GM18951 (cell line): Measurements from ENCODE around the gene RGS17.
"Not testable (repeated sequence)": the region's sequence is repeated elsewhere in the genome, so short reads cannot be mapped to it uniquely, and the experiment has no call there.

Experiments
- POLR2A ChIP-seq: IDR thresholded peaks from 4 replicates; pipeline ENCODE4 v1.6.1; 2011; ENCODE audit warnings: mild to moderate bottlenecking; ENCODE audit not compliant: insufficient read length, insufficient read depth; ENCODE audit errors: extremely low read depth
- in situ Hi-C: fragments of 300-500 bp; cut with MboI; formaldehyde crosslinking; loops from one replicate; pipeline ENCODE4 v1.12.0; 2022; ENCODE audit warnings: low sequenced_read_pairs, mixed read lengths, inconsistent platforms; ENCODE audit not compliant: unreplicated experiment

The RGS17 gene

DNA sequence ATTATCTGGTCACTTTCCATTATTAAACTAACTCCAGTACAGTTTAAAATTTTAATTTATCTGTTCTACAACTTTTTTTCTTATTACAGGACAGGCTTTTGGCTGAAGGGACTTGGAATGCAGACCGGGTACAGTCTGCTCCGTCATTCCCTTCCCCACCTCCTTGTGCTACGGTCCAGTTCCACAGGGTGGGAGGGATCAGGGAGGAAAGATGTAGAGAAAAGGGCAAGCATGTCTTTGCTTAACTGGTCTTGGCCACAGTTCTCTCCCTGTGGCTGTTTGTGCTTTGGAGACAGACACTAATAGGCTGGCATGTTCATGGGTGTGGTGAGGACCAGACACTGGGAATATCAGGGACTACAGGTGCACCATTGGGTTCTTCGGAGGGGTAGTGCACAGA lies 12.1 kb upstream of the RGS17 start:
- no peak for TF ChIP-seq POLR2A
- in situ Hi-C loops: no loop called here

DNA sequence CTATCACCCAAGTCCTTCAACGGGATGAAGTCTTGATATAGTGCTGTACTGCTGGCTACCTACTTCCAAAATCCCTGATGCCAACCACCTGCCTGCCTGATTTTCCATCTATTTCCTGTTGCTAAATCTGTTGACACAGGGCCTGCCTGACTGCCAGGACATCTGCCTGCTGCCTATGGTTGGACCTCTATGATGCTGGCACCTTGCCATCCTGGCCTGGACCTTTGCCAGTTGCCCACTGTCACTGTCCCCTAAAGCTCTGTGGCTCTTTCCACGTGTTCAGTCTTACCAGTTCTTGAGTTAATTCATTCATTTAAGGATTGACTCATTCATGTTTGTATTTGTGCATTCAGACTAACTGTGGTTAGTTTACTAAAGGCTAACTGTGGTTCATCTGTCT lies 9.2 kb upstream of the RGS17 start:
- no peak for TF ChIP-seq POLR2A
- in situ Hi-C loops: no loop called here

DNA sequence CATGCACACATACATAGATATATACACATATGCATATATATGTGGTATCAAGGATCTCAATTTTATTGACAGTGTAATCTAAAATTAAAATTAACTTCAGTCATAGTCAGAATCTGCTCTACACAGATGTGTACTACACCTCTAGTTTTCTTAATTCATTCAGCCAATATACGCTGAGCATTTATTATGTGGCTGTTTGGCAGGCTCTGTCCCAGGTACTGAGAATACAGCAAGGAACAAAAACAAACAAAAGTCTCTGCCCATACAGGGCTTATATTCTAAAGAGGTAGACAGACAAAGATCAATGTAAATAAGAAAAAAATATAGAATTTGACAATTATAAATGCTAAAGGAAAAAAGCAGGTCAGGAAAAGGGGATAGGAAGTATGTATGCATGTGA lies 7.8 kb upstream of the RGS17 start:
- in situ Hi-C loops: no loop called here
- TF ChIP-seq POLR2A: no peak

DNA sequence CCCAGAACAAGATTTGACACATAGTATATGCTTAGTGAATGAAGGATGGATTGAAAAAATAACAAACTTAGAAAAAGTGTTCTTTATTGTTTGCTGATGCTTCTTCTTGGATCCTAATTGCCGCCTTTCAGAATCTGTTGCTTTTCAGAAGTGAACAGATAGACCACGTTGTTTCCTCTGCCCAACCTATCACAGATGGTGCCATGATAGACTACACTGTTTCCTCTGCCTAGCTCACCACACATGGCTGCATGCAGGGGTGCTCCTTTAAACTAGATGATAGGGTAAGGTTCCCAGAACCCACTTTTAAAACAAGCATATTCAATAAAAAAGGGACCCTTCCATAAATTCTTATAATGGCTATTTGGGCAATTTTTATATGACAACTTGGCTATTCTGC lies 4.6 kb upstream of the RGS17 start:
- in situ Hi-C loops: no loop called here
- no peak for TF ChIP-seq POLR2A

DNA sequence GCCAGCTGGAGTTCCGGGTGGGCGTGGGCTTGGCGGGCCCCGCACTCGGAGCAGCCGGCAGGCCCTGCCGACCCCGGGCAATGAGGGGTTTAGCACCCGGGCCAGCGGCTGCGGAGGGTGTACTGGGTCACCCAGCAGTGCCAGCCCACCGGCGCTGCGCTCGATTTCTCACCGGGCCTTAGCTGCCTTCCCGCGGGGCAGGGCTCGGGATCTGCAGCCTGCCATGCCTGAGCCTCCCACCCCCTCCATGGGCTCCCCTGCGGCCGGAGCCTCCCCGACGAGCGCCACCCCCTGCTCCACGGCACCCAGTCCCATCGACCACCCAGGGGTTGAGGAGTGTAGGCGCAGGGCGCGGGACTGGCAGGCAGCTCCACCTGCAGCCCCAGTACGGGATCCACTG lies 2.6 kb upstream of the RGS17 start:
- in situ Hi-C loops: not testable (repeated sequence)

DNA sequence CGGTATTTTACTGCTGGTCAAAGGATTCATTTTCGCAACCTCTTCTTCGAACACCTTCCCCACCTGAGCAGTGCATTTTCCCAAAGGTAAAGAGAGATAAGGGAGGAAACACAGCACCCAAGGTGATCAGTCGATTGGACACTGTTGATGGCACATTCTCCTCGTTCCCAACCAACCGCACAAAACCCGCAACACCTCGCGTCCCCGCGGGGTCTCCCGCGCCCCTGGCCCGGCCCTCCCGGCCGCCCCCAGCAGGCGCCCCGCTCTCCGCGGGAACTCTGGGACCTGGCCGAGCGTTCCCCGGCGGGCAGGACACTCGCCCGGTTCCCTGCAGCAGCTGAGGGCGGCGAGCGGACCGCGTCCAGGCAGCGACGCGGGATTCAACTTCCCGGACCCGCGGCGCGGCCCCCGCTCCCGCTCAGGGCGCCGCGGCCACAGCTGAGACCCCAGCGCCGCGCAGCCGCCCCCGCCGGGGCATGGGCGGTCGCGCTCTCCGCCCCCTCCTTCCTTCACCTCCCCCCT lies 506 bp downstream of the RGS17 start:
- in situ Hi-C loops: no loop called here
- no peak for TF ChIP-seq POLR2A

DNA sequence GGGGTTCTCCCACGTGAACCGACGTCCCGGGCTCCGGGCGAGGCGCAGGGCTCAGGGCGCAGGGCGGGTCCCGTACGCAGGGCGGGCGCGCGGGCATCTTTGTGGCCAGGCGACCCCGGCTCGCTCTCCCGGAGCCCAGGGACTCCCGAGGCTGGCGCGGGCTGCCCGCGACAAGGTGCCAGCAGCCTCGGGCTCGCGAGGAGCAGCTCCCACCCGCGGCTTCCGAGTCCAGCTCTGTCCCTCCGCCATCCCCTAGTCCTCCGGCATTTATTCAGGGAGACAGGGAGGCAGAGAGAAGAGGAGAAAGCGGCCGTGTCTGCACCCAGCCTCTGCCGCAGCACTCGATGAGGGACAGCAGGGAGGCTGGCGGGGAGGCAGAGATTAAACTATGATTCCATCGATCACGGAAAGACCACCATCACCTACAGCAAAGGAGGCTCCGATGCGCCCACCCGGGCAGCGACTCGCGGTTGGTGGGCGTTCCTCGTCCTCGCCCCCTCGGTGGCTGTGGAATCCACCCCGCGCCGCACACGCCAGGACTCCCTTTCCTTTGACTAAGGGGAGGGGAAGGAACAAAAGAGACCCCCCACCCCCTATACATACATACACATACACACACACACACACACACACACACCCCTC lies 1.1 kb downstream of the RGS17 start:
- no peak for TF ChIP-seq POLR2A
- in situ Hi-C loops: no loop called here

DNA sequence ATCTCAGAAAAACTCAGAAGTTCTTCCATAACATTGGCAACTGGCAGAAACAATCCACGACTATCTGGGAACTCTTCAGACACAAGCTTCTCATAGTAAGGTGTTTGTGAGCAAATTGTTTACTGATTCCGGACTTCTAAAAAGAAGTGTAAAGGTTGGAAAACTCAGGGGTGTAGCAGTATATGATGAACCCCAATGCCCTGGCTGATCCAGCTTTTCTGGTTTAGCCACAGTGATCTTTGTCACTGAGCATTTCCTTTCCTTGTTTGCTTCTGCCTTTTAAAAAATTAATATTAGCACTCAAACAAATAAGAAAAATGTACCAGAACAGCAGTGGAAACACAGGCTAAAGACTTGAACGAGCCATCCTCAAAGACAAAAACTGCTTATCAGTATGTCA lies 4.9 kb downstream of the RGS17 start:
- in situ Hi-C loops: no loop called here
- TF ChIP-seq POLR2A: no peak

DNA sequence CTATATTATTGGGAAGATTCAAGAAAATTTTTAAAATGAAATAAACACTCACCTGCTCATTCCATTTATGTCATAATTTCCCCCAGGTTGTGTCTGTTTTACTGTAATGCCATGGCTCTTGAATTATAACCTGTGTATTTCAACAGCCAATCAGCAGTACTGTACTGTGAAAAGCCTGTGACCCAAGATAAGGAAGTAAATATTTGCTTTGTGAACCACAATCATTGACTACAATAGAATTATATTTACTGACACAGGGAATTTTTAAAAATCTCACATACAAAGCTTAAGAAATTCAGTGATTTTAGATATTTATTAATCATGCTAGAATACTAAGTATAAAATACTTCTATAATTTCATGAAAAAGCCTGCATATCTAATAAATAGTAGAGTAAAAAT lies 6.0 kb downstream of the RGS17 start:
- TF ChIP-seq POLR2A: no peak
- in situ Hi-C loops: no loop called here

DNA sequence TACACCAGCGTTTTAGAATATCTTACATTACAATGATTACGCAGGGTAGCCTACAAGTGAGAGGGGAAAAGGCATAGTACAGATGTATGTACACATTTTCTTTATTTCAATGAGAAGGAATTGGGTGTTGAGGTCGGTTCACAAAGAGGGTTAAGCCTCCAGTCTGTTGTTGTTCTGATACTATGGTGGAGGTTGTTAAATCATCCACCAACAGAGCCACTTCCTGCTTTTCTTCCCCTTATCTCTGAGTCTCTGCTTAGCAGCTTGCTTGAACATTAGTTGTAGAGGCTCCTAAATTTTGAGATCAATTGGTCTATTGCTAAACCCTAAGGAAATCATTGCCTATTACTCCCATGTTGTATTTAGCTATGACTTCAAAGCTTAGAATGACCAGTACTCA lies 7.3 kb downstream of the RGS17 start:
- no peak for TF ChIP-seq POLR2A
- in situ Hi-C loops: no loop called here

DNA sequence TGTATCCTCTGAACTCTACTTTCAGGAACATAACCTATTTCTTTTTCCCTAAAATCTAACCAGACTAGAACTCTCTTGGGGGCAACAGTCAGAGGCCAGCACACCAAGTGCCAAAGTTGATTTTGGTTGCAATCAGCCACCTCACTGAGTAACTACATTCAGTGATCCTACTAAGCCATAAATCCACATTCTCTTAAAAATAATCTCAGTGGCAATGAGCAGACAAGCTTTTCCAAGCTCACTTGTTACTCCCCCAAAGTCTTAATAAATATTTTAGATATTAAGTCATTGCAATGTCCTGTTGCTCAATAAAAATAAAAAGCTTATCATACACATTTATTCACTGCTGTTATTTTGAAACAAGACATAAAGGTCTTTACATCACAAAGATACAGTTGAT lies 9.8 kb downstream of the RGS17 start:
- TF ChIP-seq POLR2A: no peak
- in situ Hi-C loops: no loop called here

DNA sequence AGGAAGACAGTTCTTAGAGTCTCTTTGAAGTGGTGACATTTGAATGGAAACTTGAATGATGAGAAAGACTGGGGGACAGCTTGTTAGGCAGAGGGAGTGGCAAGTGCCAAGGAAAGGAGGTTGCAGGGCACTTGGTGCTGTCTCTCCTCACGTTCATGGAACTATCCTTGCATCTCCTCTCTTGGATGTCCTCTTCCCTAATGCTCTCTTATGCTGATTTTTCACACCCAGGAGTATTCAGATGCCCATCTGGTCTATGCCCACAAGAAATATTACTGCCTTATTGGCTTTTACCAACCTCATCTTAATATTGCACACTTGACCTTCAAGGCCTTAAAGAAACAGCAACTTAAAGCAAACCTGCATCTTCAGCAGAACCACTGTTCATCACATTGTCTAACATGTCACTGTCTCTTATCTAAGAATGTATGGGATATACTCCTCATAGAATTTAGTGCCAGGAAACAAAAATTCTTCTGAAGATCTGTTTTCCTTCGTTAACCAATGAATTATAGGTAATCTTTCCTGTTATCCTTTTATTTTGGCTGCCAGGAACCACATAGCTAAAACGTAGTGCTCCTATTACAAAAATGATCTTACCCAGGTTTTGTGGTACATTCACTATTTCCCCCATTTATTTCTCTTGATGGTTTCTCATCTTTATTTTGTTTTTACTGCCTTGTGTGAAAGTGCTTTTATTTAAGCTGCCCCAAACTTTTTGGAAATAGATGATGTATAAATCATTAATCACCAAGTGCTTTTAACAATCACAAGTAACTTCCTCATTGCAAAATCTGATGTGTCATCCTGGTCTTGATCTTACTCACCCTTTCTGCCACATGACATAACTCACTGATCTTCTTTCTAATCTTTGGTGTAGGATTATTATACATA lies 12.8 kb downstream of the RGS17 start:
- TF ChIP-seq POLR2A: no peak
- in situ Hi-C loops: no loop called here

DNA sequence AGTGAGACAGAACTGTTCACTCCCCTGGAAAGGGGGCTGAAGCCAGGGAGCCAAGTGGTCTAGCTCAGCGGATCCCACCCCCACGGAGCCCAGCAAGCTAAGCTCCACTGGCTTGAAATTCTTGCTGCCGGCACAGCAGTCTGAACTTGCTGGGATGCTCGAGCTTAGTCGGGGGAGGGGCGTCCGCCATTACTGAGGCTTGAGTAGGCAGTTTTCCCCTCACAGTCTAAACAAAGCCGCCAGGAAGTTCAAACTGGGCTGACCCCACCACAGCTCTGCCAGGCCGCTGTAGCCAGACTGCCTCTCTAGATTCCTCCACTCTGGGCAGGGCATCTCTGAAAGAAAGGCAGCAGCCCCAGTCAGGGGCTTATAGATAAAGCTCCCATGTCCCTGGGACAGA lies 20.0 kb downstream of the RGS17 start:
- in situ Hi-C loops: not testable (repeated sequence)

DNA sequence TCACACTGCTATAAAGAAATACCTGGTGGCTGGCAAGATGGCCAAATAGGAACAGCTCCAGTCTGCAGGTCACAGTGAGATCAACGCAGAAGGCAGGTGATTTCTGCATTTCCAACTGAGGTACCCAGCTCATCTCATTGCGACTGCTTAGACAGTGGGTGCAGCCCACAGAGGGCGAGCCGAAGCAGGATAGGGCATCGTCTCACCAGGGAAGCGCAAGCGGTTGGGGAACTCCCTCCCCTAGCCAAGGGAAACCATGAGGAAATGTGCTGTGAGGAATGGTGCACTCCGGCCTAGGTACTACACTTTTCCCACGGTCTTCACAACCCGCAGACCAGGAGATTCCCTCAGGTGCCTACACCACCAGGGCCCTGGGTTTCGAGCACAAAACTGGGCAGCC lies 20.5 kb downstream of the RGS17 start:
- in situ Hi-C loops: not testable (repeated sequence)

DNA sequence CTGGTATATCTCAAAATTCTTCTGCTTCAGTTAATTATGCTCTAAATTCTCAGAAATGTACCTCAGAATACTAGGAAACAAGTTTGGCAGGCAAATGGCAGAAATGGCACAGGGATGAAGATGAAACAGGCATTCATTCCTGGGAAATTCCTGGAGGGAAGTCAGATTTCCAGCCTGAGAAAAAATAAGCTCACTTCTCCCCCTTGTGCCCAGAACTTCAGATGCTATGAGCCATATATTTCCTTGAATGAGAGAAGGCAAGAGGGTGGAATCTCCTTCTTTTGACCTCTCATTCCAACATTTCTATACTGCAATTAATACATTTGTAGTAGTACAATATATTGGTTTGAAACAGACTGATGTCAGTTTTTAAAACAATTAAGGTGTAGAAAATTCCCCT lies 22.8 kb downstream of the RGS17 start:
- no peak for TF ChIP-seq POLR2A
- in situ Hi-C loops: no loop called here

DNA sequence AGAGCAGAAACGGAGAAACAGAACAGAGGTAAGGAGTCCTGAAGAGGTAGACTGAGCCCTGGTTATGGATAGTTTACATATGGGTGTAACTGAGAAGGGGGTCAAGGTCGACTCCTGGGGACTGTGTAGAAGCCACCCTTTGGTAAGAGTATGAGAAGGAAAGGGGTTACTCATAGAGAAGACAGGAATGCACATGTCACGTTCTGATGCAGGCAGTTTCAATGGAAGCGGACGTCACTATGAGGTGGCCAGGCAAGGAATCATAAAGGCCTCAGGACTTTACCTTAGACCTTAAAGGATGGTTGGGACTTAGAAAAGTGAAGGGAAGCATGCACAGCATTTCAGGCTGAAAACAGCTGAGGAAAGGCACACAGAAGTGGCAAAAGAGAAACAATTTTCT lies 25.1 kb downstream of the RGS17 start:
- no peak for TF ChIP-seq POLR2A
- in situ Hi-C loops: no loop called here
